H1 (cell line): ENCODE measurements around the gene PARP16.

Experiments
- CHD2 ChIP-seq: IDR thresholded peaks from 2 replicates; pipeline ENCODE4 v1.6.1; 2012; ENCODE audit warnings: low read length, improper control_type of control experiment
- CTCF ChIP-seq, 3 experiments: IDR thresholded peaks; 1 replicate in 2 of 3; 2 replicates in 1 of 3; pipeline versions ENCODE4 v1.5.1 to v1.6.1; 2011; ENCODE audit warnings: low read length in 3 of 3, mild to moderate bottlenecking in 3 of 3, inconsistent platforms in 2 of 3, low read depth in 1 of 3, moderate library complexity in 1 of 3; ENCODE audit not compliant: insufficient read depth in 1 of 3; ENCODE audit errors: control extremely low read depth in 1 of 3
- E2F6 ChIP-seq: IDR thresholded peaks from 2 replicates; pipeline ENCODE4 v1.6.1; 2012; ENCODE audit warnings: inconsistent platforms
- KDM5A ChIP-seq: fragments of 200-600 bp; IDR thresholded peaks from 2 replicates; pipeline ENCODE4 v1.7.1; 2012; ENCODE audit warnings: mild to moderate bottlenecking, low read length, inconsistent platforms, mixed read lengths
- POLR2A ChIP-seq, 2 experiments: IDR thresholded peaks; 1 replicate in 1 of 2; 2 replicates in 1 of 2; pipeline ENCODE4 v1.6.1; 2011; ENCODE audit warnings: low read depth in 2 of 2, low read length in 2 of 2, mild to moderate bottlenecking in 2 of 2; ENCODE audit errors: control extremely low read depth in 1 of 2

GRCh38 chr15:65286704-65287519 lies at the start of gene PARP16:
- TF ChIP-seq KDM5A (no peak), E2F6 (peak; percentile 96), CHD2 (no peak), CTCF (IDR thresholded peaks at IDR 0.05; ENCODE audit: control extremely low read depth in 1 of 3, insufficient read depth in 1 of 3, low read depth in 1 of 3, low read length in 3 of 3) (peak; percentile 37 to 66 (median 45)), POLR2A (IDR thresholded peaks at IDR 0.05; ENCODE audit: control extremely low read depth in 1 of 2, low read depth in 2 of 2, low read length in 2 of 2) (peak in 1 of 2 experiments; percentile 69; a peak in 1 of 3 replicates)
